SH-SY5Y (cell line): Measurements from ENCODE around the gene TMCO4.

Source experiments
- GATA2 ChIP-seq: IDR thresholded peaks from 2 replicates; pipeline ENCODE4 v1.6.1; 2011; ENCODE audit warnings: mild to moderate bottlenecking, low read depth, low read length
- GATA3 ChIP-seq: IDR thresholded peaks from 2 replicates; pipeline ENCODE4 v1.6.1; 2011; ENCODE audit warnings: low read depth, mild to moderate bottlenecking, low read length, moderate library complexity

The TMCO4 gene

DNA sequence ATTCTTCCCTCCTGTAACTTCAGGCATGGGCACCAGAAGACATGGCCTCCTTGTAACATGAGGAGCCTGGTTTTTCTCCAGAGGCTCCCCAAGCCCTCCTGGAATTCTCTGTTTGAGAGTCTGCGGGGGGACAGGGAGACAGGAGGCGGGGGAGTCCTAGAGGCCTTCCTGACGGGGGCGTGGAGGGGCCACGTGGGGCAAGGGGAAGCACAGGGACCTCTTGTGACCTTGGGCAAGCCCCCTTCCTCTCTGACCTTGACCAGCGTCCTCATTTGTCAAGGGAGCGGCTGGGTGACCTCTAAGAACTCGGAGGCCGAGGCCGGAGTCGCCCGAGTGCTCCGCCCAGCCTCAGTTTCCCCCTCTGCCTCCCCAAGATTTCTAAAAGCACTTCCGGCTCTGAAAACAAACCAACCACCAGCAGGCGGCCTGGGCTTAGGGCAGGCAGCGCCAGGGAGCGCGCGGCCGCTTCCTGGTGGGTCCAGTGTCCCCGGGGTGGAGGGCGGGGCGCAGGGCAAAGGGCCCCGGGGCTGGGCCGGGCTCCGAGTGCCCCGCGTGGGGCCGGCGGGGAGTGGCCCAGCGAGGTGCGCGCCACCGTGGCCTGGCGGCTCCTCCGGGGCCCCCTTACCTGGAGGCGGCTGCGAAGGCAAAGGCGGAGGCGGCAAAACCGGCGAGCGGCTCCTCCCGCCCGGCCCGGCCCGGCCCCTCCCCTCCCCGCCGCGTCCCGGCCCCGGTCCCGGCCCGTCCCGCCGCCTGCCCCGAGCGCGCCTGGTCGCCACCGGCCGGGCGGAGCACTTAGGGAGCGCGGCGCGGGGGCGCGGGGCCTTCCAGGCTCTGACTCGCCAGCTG lies at the start of gene TMCO4:
Gene TMCO4 (minus strand): TSS at position 687 of the 846 bp plus-strand sequence. CDS start 19,158 bp downstream, outside the sequence.
- no peak for TF ChIP-seq GATA2

DNA sequence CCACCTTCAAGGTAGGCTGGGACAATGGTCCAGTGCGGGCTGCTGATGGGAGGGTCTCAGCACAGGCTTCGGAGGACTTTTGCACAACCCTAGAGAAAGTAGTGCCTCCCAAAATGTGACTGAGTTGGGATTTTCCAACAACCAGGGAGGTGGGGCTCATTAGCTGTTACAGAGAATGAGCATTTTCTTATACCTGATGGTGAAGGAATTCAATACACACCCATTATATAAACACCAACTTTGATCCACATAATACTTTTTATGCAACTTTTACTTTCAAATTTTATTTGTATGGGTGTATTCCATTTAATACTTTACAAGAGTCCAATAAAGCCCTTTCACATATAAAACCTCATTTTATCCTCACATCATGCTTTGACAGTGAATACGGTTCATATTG lies 46.6 kb upstream of the TMCO4 start:
- TF ChIP-seq GATA2 (no peak), GATA3 (no peak)

DNA sequence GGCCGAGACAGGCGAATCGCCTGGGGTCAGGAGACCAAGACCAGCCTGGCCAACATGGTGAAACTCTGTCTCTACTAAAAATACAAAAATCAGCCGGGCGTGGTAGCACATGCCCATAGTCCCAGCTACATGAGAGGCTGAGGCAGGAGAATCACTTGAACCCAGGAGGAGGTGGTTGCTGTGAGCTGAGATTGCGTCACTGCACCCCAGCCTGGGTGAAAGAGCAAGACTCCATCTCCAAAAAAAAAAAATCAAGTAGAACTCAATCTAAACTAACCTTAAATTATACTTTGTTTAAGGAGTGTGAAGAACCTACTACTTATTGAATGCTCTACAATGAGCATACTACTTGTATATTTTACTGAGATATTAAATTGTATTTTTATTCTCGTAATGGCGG lies 45.8 kb upstream of the TMCO4 start:
- no peak for TF ChIP-seq GATA2
- TF ChIP-seq GATA3 = no peak

DNA sequence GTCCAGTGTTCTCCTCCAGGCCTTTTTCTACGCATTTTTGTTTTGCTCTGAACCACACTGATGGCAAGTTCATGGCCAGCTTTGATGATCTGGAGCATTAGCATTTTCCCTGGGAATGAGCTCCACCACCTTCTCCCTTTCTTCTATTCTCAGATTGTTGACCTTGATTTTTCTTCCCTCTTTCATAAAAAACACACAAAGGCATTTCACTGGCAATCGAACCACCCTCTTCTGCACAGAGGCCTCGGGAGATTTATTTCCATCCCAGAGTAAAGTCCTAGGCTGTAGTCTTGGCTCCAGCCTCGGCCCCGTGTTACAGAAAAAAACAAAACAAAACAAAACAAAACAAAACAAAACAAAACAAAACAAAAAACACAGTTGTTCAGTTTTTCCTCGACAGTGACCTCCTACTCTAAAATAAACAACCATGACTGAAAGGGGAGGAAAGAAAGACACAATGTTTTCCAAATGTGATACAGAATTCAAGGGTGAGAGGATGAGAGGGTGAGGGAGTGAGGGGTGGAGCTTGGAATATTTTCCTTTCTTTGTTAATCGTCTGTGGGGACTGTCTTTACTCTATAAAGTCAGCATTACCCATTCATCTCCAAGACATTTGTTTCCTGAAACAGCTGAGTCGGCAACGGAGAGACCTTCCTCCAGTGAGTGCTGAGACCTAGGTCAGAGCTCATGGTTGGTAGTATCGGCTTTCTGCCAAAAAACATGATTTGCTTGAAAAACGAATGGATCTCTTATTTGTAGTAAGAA lies 45.2 kb upstream of the TMCO4 start:
- TF ChIP-seq GATA3 (no peak), GATA2 (no peak)

DNA sequence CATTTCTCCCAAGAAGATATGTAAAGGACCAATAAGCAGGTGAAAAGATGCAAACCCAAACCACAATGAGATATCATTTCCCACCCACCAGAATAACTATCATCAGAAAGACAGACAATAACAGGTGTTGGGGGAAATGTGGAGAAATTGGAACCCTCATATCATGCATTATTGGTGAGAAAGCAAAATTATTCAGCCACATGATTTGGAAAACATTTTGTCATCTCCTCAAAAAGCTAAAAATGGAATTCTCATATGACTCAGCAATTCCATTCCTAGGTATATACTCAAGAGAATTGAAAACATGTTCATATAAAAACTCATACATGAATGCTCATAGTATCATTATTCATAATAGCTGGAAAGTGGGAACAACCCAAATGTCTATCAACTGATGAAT lies 40.5 kb upstream of the TMCO4 start:
- no peak for TF ChIP-seq GATA2
- no peak for TF ChIP-seq GATA3

DNA sequence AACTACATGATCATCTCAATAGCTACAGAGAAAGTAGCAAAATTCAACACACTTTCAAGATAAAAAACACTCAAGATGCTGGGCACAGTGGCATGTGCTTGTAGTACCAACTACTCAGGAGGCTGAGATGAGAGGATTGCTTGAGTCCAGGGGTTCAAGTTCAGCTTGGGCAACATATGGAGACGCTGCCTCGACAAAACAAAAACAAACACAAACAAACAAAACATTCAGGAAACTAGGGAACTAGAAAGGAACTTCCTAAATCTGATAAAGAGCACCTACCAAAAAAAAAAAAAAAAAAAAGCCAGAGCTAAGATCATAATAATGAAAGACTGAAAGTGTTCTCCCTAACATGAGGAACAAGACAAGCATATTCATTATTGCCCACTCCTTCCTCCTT lies 38.1 kb upstream of the TMCO4 start:
- no peak for TF ChIP-seq GATA3
- no peak for TF ChIP-seq GATA2

DNA sequence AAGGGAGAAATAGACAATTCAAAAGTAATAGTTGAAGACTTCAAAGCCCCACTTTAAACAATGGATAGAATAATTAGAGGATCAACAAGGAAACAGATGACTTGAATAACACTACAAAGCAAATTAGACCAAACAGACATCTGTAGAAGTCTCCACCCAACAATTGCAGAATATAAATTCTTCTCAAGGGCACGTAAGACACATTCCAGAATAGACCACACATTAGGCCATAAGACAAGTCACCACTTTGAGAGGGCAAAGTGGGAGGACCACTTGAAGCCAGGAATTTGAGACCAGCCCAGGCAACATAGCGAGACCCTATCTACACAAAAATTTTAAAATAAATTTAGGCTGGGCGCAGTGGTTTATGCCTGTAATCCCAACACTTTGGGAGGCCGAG lies 35.9 kb upstream of the TMCO4 start:
- TF ChIP-seq GATA3 (no peak), GATA2 (no peak)

DNA sequence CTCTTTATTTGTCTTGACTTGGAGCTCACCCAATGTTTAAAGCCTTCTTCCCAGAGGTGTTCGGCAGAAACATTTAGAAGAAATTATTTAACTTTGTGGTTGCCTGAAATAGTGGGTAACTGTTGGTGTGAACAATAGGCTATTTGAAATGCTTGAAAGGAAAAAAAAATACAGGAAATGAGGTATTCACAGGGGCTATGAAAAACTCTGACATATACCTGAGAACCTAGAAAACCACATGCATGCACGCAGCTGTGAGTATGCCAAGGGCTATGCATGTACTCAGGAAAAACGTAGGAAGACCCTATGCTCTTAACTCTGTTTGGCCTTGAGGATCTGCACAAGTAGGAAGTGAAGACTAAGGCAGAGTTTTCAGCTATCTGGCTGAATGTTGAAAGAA lies 31.7 kb upstream of the TMCO4 start:
- TF ChIP-seq GATA3 = no peak

DNA sequence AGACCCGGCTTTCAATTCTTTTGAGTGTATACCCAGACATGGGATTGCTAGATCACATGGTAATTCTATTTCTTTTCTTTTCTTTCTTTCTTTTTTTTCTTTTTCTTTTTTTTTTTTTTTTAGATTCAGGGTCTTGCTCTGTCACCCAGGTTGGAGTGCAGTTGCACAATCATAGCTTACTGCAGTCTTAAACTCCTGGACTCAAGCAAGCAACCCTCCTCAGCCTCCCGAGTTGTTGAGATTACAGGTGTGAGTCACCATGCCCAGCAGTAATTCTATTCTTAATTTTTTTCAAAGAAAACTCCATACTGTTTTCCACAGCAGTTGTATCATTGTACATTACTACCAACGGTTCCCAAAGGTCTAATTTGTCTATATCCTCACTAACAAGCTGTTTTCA lies 28.8 kb upstream of the TMCO4 start:
- no peak for TF ChIP-seq GATA3
- TF ChIP-seq GATA2 = no peak

DNA sequence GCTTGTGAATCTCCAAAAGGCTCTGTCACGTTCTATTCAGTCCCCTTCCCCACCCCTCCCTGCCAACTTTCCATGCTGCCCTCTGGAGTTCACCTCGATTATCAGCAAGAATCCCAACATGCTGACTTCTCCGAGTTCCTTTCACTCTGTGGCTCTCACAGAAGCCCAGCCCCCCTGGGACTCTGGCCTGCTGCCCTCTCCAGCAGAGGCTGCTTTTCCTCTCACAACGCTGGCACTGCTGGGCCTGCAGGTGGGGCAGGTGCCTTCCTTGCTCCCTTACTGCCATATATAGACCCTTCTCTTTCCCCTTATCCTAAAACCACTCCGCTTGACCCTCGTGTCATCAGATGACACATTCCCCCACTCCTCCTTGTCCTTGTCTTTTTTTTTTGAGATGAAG lies 25.6 kb upstream of the TMCO4 start:
- TF ChIP-seq GATA2 = no peak
- TF ChIP-seq GATA3 = no peak

DNA sequence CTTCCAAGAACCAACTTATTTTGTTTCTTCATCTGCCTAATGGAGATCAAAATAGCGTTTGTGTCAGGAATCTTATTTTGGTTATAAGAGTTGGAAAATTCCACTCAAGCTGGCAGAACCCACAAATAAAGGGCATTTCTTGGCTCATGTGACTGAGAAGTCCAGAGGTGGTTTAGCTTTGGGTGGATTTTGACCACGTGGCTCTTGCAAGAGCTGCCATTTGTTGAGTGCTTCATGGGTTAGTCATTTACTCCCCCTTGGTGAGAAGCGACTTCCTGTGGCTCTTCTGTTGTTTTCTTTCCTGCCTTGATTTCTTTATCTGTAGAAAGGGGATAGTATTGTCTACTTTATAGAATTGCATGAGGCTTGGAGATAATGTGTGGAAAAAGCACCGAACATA lies 24.8 kb upstream of the TMCO4 start:
- TF ChIP-seq GATA2 = no peak
- TF ChIP-seq GATA3 = no peak

DNA sequence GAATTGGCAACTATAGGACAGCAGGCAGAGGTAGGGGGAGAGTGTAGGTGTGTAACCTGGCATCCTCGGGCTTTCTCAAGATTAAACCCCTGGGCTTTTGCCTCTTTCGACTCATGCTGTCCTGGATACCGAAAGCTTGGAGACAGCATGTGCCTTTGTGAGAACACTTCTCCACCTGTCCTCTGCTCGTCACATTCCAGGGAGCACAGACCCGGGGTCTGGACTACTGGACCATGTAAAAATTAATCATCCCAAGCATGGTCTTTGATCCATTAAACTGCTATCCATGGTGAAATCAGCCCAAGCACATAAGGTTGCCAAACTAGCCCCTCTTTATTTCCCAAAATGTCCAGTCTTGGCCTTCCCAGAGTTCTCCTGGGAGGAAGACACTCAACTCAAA lies 24.3 kb upstream of the TMCO4 start:
- TF ChIP-seq GATA2 (no peak), GATA3 (no peak)

DNA sequence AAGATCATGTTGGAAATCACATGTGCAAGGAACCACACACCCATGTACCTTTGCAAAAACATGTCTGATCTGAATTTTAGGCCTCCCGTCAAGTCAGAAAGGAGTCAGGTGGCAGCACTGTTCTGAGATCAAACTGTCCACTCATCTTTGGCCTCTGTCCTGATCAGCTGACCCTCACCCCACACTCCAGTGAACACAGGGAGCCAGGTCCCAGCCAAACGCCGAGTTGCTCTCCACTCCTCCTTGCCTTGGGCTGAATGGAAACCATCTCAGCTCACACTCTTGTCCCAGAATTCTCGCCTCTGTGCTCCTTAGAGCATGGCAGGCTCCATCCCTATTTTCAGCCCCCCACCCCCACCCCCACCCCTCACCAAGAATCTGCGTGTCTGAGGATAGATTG lies 20.0 kb upstream of the TMCO4 start:
- no peak for TF ChIP-seq GATA3
- no peak for TF ChIP-seq GATA2

DNA sequence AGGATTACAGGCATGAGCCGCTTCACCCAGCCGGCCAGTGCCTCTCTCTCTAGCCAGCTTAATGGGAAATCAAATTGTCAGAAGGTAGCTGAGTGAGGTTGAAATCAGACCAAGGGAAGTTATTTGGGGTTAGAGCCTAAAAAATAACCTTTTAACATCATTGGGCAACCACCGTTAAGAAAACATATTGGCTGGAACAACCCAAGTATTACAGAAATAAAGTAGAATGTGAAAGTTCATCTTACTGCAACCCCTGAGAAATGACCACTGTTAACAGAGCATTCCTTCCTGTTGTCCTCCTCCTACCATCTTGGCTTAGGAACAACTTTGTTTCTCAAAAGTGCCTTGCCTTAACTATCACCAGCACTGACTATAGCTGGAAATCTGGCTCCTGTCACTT lies 18.6 kb upstream of the TMCO4 start:
- TF ChIP-seq GATA2 (no peak), GATA3 (no peak)

DNA sequence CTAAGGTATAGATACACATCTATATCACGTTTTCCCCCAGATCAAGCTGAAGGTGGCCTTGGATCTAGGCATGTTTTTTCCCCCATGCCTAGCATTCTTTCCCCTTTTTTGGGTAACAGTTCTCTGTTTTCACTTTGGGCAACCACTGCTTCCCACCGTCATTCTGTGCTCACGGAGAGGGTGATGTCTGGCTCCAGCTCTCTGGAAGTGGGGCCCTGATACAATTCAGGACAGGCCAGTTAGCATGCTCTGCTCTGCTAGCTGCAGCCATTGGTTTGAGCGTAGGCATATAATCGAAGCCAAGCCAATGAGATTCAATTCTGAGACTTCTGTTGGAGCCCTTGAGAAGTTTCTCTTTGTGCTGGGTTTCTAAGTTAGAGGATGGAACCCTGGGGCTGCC lies 17.4 kb upstream of the TMCO4 start:
- TF ChIP-seq GATA3 = no peak
- TF ChIP-seq GATA2 = no peak
